ENCODE data around the gene PARP14.

The PARP14 gene

DNA sequence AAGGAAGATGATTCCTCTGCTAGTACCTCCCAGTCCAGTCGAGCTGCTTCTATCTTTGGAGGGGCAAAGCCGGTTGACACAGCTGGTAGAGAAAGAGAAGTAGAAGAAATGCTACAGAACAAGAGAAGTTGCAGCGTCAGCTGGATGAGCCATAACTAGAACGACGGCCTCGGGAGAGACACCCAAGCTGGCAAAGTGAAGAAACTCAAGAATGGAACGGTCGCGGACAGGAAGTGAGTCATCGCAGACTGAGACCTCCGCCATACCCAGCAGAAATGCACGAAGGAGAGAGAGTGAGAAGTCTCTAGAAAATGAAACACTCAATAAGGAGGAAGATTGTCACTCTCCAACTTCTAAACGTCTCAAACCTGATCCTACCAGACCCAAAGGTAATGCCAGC, 19.0 kb upstream of the PARP14 start:
- no peaks in the 10 kb centered on the region for H3K9me3 ChIP-seq (ENCODE audit: control insufficient read depth, insufficient read depth, low read depth, low read length)
- H3K36me3 ChIP-seq (ENCODE audit: control insufficient read depth, insufficient read depth, low read length): no peaks in the 10 kb centered on the region
- no peak overlapping the region for H3K4me3 ChIP-seq (ENCODE audit: low read depth, low read length)
- no peak overlapping the region for H3K27ac ChIP-seq (ENCODE audit: low read depth, low read length)
- H3K4me1 ChIP-seq (ENCODE audit: control insufficient read depth, insufficient read depth, low read length): peaks cover 4% of the 10 kb centered on the region; the same call in 1 of the 2 replicates
- H3K9ac ChIP-seq (ENCODE audit: low read length): no peak overlapping the region
- no peaks in the 10 kb centered on the region for H3K27me3 ChIP-seq (ENCODE audit: control insufficient read depth, insufficient read depth, low read length)

DNA sequence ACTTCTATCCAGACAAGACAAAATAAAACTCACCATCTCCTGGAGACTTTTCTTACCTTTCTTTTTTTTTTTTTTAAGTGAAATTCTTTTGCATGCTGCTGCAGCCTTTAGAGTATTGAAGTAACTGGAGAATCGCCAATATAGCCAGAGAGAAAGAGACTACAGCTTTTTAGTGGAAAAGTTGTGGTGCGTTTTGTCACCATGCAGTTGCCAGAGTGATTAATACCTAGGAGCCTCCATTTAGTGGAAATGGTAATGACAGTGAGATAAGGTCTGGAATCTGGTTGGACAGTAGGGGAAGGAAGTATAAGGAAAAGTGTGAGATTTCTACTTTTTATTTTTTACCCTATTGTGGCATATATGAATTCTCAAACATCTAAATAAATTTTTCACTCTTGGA, 18.1 kb upstream of the PARP14 start:
- H3K9me3 ChIP-seq (ENCODE audit: control insufficient read depth, insufficient read depth, low read depth, low read length): no peaks in the 10 kb centered on the region
- peaks cover 4% of the 10 kb centered on the region; the same call in 1 of the 2 replicates for H3K4me1 ChIP-seq (ENCODE audit: control insufficient read depth, insufficient read depth, low read length)
- H3K4me3 ChIP-seq (ENCODE audit: low read depth, low read length): no peak overlapping the region
- H3K36me3 ChIP-seq (ENCODE audit: control insufficient read depth, insufficient read depth, low read length): no peaks in the 10 kb centered on the region
- H3K27me3 ChIP-seq (ENCODE audit: control insufficient read depth, insufficient read depth, low read length): no peaks in the 10 kb centered on the region
- H3K27ac ChIP-seq (ENCODE audit: low read depth, low read length): no peak overlapping the region
- H3K9ac ChIP-seq (ENCODE audit: low read length): no peak overlapping the region

DNA sequence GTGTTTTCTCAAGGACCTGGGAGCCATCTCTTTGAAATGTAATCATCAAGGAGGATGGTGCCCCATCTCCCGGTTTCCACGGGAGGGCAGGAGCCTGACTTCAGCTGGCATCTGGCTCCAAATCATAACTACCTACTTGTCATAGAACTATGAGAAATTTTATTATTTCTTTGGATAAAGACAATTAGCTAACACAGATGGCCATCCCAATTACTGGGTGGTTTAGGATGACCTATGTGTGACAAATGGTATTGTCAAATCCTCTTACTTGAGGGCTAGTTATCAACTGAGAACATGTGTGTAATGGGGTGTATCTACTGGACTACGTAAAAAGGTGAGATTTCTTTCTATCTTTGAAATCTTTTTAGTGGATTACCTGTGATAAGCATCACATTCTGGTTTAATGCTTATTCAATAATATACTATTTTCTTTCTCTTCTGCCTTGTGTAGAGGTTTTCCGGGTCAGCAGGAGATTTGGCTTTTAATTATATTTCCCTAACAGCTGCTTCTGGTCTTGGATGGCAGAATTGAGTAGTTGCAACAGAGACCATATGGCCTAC, 15.3 kb upstream of the PARP14 start:
- H3K9ac ChIP-seq (ENCODE audit: low read length): no peak overlapping the region
- H3K9me3 ChIP-seq (ENCODE audit: control insufficient read depth, insufficient read depth, low read depth, low read length): 0 out of 2 replicates have a peak, but pooled peaks cover 4% of the 10 kb centered on the region
- peaks cover 4% of the 10 kb centered on the region; the same call in 1 of the 2 replicates for H3K4me1 ChIP-seq (ENCODE audit: control insufficient read depth, insufficient read depth, low read length)
- no peak overlapping the region for H3K27ac ChIP-seq (ENCODE audit: low read depth, low read length)
- no peaks in the 10 kb centered on the region for H3K27me3 ChIP-seq (ENCODE audit: control insufficient read depth, insufficient read depth, low read length)
- no peak overlapping the region for H3K4me3 ChIP-seq (ENCODE audit: low read depth, low read length)
- no peaks in the 10 kb centered on the region for H3K36me3 ChIP-seq (ENCODE audit: control insufficient read depth, insufficient read depth, low read length)

DNA sequence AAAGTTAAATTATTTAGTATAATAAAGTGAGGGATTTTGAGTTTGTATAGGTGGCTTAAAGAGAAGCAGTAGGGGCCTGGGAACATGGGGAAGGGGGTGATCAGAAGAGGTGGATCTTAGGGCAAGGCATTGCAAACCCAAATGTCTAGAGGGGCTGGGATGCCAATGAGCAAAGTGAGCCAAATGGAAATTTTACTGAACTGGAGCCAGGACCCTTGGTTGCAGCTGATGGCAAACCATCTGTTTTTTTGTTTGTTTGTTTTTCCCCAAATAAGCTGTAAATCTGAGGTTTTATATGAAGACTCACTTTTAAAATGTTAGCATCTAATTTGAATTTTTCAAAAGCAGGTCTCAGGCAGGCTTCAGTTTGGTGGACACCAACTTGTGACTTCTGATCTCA, 14.8 kb upstream of the PARP14 start:
- no peaks in the 10 kb centered on the region for H3K36me3 ChIP-seq (ENCODE audit: control insufficient read depth, insufficient read depth, low read length)
- H3K9me3 ChIP-seq (ENCODE audit: control insufficient read depth, insufficient read depth, low read depth, low read length): 0 out of 2 replicates have a peak, but pooled peaks cover 4% of the 10 kb centered on the region
- H3K27ac ChIP-seq (ENCODE audit: low read depth, low read length): no peak overlapping the region
- H3K4me1 ChIP-seq (ENCODE audit: control insufficient read depth, insufficient read depth, low read length): peaks cover 4% of the 10 kb centered on the region; the same call in 1 of the 2 replicates
- H3K9ac ChIP-seq (ENCODE audit: low read length): no peak overlapping the region
- H3K4me3 ChIP-seq (ENCODE audit: low read depth, low read length): no peak overlapping the region
- H3K27me3 ChIP-seq (ENCODE audit: control insufficient read depth, insufficient read depth, low read length): no peaks in the 10 kb centered on the region

DNA sequence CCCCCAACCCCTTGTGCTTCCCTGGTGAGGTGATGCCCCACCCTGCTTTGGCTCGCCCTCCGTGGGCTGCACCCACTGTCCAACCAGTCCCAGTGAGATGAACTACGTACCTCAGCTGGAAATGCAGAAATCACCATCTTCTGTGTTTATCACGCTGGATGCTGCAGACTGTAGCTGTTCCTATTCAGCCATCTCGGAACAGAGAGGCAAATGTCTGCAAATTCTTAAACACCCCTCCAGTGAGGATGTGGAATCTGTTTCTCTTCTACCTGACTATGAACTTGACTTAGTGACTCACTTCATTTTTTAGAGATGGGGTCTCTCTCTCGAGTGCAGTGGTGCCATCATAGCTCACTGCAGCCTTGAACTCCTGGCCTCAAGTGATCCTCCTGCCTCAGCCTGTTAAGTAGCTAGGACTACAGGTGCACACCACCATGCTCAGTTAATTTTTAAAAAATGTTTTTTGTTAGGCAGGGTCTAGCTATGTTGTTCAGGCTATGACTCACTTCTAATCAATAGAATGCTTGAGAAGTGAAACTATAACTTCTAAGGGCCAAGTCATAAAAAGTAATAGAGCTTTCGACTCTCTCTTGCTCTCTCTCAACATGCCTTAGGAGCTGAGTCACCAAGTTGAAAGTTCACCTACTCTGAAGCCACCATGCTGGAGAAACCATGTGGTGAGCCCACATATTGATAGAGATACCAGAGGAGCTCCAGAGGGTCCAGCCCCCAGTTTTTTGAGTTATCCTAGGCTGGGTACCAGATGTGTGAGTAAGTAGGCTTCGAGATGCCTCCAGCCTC, 11.5 kb upstream of the PARP14 start:
- Histone ChIP-seq H3K27ac (ENCODE audit: low read depth, low read length) (no peak overlapping the region), H3K36me3 (ENCODE audit: control insufficient read depth, insufficient read depth, low read length) (no peaks in the 10 kb centered on the region), H3K9me3 (ENCODE audit: control insufficient read depth, insufficient read depth, low read depth, low read length) (0 out of 2 replicates have a peak, but pooled peaks cover 4% of the 10 kb centered on the region), H3K9ac (ENCODE audit: low read length) (no peak overlapping the region), H3K4me1 (ENCODE audit: control insufficient read depth, insufficient read depth, low read length) (peaks cover 4% of the 10 kb centered on the region; the same call in 1 of the 2 replicates), H3K4me3 (ENCODE audit: low read depth, low read length) (no peak overlapping the region), H3K27me3 (ENCODE audit: control insufficient read depth, insufficient read depth, low read length) (no peaks in the 10 kb centered on the region)

DNA sequence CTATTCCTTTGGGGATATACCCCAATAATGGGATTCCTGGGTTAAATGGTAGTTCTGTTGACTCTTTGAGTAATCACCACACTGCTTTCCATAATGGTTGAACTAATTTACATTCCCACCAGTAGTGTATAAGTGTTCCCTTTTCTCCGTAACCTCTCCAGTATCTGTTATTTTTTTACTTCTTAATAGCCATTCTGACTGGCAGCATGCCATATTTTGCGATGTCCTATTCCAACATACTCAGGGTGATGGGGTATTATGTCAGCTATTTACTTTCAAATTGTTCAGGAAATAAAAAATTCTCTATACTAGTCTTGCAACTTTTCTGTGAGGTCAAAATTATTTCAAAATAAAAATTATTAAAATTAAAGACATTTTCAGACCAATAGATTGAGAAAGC, 9.1 kb upstream of the PARP14 start:
- no peak overlapping the region for H3K27ac ChIP-seq (ENCODE audit: low read depth, low read length)
- 0 out of 2 replicates have a peak, but pooled peaks cover 4% of the 10 kb centered on the region for H3K9me3 ChIP-seq (ENCODE audit: control insufficient read depth, insufficient read depth, low read depth, low read length)

DNA sequence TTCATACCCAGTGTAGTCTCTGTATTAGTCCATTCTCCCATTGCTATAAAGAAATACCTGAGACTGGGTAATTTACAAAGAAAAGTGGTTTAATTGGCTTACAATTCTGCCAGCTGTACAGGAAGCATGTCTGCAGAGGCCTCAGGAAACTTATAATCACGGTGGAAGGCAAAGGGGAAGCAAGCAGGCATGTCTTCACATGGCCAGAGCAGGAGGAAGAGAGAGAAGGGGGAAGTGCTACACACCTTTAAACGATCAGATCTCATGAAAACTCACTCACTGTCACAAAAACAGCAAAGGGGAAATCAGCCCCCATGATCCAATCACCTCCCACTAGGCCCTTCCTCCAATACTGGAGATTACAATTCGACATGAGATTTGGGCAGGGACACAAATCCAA, 6.3 kb upstream of the PARP14 start:
- no peaks in the 10 kb centered on the region for H3K9me3 ChIP-seq (ENCODE audit: control insufficient read depth, insufficient read depth, low read depth, low read length)
- no peak overlapping the region for H3K9ac ChIP-seq (ENCODE audit: low read length)
- no peaks in the 10 kb centered on the region for H3K36me3 ChIP-seq (ENCODE audit: control insufficient read depth, insufficient read depth, low read length)
- H3K27ac ChIP-seq (ENCODE audit: low read depth, low read length): no peak overlapping the region
- no peak overlapping the region for H3K4me3 ChIP-seq (ENCODE audit: low read depth, low read length)
- H3K4me1 ChIP-seq (ENCODE audit: control insufficient read depth, insufficient read depth, low read length): 0 out of 2 replicates have a peak, but pooled peaks cover 2% of the 10 kb centered on the region
- no peaks in the 10 kb centered on the region for H3K27me3 ChIP-seq (ENCODE audit: control insufficient read depth, insufficient read depth, low read length)

More for the DNA sequence above, 9.1 kb upstream of the PARP14 start:
- H3K27me3 ChIP-seq (ENCODE audit: control insufficient read depth, insufficient read depth, low read length): no peaks in the 10 kb centered on the region
- H3K36me3 ChIP-seq (ENCODE audit: control insufficient read depth, insufficient read depth, low read length): no peaks in the 10 kb centered on the region
- H3K4me1 ChIP-seq (ENCODE audit: control insufficient read depth, insufficient read depth, low read length): no peaks in the 10 kb centered on the region
- H3K9ac ChIP-seq (ENCODE audit: low read length): no peak overlapping the region
- no peak overlapping the region for H3K4me3 ChIP-seq (ENCODE audit: low read depth, low read length)

DNA sequence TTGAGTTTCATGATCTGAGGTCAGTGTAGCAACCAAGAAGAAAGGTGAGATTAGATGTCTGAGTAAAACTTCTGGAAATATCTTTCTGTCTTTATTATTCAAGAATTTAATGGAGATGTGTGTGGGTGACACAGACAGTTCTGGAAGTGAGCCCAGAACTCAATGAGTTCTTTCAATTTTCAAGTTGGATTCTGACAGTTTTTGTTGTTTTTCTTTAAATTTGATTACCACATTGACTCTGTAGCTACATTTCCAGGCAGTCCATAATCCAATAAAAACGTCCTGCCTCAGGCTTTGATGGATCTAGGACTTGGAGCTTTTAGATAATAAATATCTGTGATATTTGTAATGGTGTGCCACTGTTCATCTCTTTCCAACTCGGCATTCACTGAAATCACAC, 3.9 kb upstream of the PARP14 start:
- Histone ChIP-seq H3K27me3 (ENCODE audit: control insufficient read depth, insufficient read depth, low read length) (0 out of 2 replicates have a peak, but pooled peaks cover 4% of the 10 kb centered on the region), H3K4me1 (ENCODE audit: control insufficient read depth, insufficient read depth, low read length) (peaks cover 12% of the 10 kb centered on the region), H3K36me3 (ENCODE audit: control insufficient read depth, insufficient read depth, low read length) (no peaks in the 10 kb centered on the region), H3K9me3 (ENCODE audit: control insufficient read depth, insufficient read depth, low read depth, low read length) (0 out of 2 replicates have a peak, but pooled peaks cover under 1% of the 10 kb centered on the region), H3K27ac (ENCODE audit: low read depth, low read length) (no peak overlapping the region), H3K4me3 (ENCODE audit: low read depth, low read length) (no peak overlapping the region), H3K9ac (ENCODE audit: low read length) (no peak overlapping the region)

DNA sequence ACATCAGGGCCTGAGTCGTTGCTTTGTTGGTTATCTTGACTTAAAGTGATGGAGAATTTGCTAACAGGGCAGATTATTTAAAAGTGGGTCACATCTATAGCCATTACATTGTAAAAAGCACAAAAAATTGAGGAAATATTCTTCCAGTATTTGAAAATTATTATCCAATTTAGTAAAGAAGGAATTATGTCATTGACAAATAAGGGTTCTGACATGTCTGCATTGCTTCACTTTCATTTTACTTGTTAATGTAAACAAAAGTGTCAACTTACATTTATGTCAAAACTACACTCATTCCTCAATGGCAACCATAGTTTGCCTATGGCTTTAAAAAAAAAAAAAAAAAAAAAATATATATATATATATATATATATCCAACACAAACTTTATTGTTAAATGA, 3.4 kb upstream of the PARP14 start:
- H3K27ac ChIP-seq (ENCODE audit: low read depth, low read length): no peak overlapping the region
- H3K9me3 ChIP-seq (ENCODE audit: control insufficient read depth, insufficient read depth, low read depth, low read length): 0 out of 2 replicates have a peak, but pooled peaks cover 5% of the 10 kb centered on the region
- H3K36me3 ChIP-seq (ENCODE audit: control insufficient read depth, insufficient read depth, low read length): no peaks in the 10 kb centered on the region
- H3K4me1 ChIP-seq (ENCODE audit: control insufficient read depth, insufficient read depth, low read length): peaks cover 12% of the 10 kb centered on the region
- no peak overlapping the region for H3K4me3 ChIP-seq (ENCODE audit: low read depth, low read length)
- H3K27me3 ChIP-seq (ENCODE audit: control insufficient read depth, insufficient read depth, low read length): 0 out of 2 replicates have a peak, but pooled peaks cover 4% of the 10 kb centered on the region
- no peak overlapping the region for H3K9ac ChIP-seq (ENCODE audit: low read length)

DNA sequence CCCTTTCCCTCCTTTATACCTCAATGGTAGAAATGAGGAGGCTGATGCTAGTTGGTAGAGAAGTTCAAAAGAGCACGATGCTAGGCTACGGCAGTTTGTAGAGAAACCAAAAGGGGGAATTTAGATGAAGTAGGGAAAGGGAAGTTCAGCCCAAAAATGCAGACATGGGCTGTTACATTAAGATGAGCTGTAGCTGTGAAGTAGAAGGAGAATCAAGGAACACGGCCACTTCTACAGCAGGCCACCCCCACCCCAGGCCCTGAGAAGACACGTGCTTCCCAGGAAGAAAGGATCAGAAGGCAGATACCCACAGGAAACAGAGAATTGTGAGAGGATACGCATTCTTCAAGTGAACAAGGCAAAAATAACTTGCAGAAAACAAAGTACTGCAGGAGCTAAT, 2.1 kb upstream of the PARP14 start:
- peaks cover 12% of the 10 kb centered on the region for H3K4me1 ChIP-seq (ENCODE audit: control insufficient read depth, insufficient read depth, low read length)
- 0 out of 2 replicates have a peak, but pooled peaks cover 5% of the 10 kb centered on the region for H3K9me3 ChIP-seq (ENCODE audit: control insufficient read depth, insufficient read depth, low read depth, low read length)
- 0 out of 2 replicates have a peak, but pooled peaks cover 4% of the 10 kb centered on the region for H3K27me3 ChIP-seq (ENCODE audit: control insufficient read depth, insufficient read depth, low read length)
- no peaks in the 10 kb centered on the region for H3K36me3 ChIP-seq (ENCODE audit: control insufficient read depth, insufficient read depth, low read length)
- H3K4me3 ChIP-seq (ENCODE audit: low read depth, low read length): no peak overlapping the region
- H3K27ac ChIP-seq (ENCODE audit: low read depth, low read length): no peak overlapping the region
- no peak overlapping the region for H3K9ac ChIP-seq (ENCODE audit: low read length)
